Measurements from ENCODE around the gene TLX3.

TLX3 gene

DNA sequence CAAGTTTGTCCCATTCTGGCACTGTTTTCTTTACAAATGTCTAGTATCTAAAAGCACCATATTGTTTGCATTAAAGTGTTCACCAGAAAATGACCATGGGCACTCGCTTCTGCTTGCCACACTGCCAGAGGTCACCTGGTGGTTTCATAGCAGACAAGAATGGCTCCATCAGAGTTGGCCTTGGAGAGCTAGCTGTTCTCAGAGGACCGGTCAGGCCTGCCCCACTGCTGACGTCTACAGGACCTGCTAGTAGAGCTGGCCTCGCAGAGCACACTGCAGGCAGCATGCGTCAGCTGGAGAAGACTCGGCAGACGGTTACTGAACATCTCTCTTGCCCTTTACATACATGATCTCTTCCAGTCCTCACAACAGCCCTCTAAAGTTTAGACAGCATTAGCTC, 8.7 kb upstream of the TLX3 start:
- no peak for DNase-seq (ENCODE audit: low read depth in 2 of 2, low spot score in 1 of 2)

GRCh38 chr5:171306166-171306565, 2.9 kb upstream of the TLX3 start:
- no peak for DNase-seq (ENCODE audit: low read depth in 2 of 2, low spot score in 1 of 2)

GRCh38 chr5:171306781-171307591, 2.1 kb upstream of the TLX3 start:
- no peak for DNase-seq (ENCODE audit: low read depth in 2 of 2, low spot score in 1 of 2)

- no peak for DNase-seq (ENCODE audit: low read depth in 2 of 2, low spot score in 1 of 2)
Observed at GRCh38 chr5:171307789-171308452, 1.1 kb upstream of the TLX3 start.

GRCh38 chr5:171309276-171310211, 496 bp downstream of the TLX3 start:
- no peak for DNase-seq (ENCODE audit: low read depth in 2 of 2, low spot score in 1 of 2)

DNA sequence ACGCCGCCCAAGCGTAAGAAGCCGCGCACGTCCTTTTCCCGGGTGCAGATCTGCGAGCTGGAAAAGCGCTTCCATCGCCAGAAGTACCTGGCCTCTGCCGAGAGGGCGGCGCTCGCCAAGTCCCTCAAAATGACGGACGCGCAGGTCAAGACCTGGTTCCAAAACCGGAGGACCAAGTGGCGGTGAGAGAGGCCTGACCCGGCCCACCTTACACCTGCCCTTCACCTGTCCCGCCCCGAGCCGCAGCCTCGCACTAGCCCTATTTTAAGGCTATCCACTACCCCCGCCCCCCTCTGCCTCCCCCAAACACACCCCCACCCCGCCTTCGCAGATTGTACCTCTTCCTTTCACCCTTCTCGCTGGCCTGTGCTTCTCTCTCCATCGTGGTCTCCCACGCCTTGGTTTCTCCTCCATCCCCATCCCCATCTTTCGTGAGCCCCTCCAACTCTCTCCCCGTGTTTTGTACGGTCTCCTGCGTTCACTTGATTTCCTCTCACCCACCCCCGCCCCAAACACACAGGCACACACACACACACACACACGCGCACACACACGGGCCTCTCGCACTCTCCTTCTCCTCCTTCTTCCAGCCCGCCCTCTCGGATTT, 1.3 kb downstream of the TLX3 start:
- DNase-seq (ENCODE audit: low read depth in 2 of 2, low spot score in 1 of 2): no peak

DNA sequence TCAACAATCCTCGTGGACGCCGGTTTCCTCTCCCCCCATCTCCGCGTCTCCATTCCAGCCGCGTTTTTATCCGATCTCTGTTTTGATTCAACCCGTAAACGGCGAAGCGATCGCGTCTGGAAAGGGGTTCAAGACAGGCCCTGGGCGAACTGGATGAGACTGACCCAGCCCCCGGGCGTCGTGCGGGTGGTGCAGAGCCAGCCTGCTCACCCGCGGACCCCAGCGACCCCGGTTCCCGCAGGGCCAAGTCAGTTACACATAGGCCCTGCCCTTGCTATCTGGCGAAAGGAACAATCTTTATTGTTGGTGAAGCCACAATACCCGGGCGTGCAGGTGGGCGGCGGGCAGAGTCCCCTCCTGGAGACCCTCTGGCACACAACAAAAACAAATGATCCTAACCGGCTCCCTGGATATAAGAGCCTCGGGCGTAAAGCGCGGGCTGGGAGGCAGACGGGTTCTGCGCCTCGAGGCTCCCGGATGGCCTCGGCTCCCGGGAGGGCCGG, 1.8 kb downstream of the TLX3 start:
- DNase-seq (ENCODE audit: low read depth in 2 of 2, low spot score in 1 of 2): no peak

- no peak for DNase-seq (ENCODE audit: low read depth in 2 of 2, low spot score in 1 of 2)
Observed at GRCh38 chr5:171311322-171312077, 2.5 kb downstream of the TLX3 start.

DNA sequence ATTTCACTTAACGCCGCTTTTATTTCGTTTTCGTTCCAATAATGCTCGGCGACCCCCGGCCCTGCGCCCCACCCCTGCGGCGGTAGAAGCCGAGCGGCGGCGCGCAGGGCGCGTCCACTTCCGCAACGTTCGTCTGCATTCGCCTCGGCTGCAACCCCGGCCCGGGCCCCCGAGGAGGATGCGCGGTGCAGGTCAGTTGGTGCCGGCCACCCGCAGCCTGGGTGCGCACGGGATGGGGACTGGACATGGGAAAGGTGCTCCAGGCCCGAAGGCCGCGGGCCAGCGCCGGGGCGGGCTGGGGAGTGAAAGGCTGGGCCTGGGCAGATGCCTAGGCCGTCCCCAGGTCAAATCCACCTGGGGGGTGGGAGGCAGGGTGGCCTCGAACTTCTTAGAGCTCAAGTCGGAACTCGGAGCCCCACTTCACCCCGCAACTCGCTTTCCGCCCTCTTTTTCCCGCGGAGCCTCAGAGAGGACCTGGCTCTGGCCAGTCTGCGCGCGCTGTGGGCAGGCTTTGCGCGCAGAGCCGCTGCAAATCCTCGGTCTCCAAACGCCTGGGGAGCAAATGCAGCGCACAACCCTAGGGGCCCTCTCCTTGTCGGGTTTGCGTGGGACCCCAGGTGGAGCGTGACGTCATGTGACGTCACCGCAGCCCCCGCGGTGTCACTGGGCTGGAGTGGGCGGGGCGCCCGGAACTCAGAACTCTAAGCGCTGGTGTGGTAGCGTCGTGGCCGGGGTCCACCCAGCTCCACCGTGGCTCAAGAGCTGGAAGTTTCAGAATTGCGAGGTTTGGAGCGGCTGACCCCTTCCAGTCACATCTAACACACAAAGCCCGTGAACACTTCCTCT, 3.3 kb downstream of the TLX3 start:
- no peak for DNase-seq (ENCODE audit: low read depth in 2 of 2, low spot score in 1 of 2)

DNA sequence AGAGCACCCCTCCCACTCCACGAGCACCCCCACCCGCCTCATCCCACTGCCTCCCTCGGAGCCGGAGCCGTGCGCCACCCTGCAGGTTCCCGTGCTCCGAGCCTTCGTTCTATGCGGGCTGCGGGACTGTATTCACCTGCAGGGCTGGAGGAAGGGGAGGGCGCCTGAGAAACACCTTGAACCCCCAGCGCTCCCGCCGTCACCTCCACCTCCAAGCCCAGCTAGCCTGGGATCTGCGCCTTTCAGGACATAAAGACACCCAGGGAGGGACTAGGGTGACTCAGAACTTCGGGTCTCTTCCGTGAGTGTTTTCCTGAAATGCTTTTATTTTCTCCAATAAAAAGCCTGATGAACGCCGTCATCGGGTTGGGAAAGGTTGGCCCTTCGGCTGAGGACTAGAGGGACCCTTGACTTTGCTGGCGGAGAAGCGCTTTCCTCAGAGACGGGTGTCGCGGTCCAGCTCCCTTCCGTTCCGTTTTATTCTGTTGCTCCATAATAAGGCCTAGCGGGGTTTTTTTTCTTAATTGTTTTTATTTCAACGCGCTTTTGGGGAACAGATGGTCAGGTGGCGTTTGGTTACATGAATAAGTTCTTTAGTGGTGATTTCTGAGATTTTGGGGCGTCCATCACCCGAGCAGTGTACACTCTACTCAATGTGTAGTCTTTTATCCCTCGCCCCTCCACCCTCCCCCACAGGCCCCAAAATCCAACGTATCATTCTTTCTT, 4.6 kb downstream of the TLX3 start:
- no peak for DNase-seq (ENCODE audit: low read depth in 2 of 2, low spot score in 1 of 2)

DNA sequence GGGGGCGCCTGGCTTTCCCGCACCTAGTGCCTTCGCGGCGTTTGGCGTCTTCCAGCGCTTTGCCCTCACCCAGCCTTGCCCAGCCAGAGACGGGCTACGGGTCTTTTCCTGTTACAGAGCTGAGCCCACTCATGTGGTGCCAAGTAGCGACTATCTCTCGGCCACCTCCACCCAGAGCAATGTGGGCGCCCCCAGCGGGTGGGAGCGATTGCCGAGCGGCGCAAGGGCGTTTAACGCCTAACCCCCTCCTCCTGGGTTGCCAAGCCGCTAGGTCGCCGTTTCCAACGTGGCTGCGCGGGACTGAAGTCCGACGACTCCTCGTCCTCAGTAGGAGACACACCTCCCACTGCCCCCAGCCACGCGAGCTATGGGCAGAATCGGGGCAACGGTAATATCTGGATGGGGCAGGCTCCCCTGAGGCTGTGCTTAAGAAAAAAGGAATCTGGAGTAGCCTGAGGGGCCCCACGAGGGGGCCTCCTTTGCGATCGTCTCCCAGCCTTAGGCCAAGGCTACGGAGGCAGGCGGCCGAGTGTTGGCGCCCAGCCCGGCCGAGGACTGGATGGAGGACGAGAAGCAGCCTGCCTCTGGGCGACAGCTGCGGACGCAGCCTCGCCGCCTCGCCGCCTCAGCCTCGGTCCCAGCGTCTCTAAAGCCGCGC, 5.8 kb downstream of the TLX3 start:
- DNase-seq (ENCODE audit: low read depth in 2 of 2, low spot score in 1 of 2): no peak

GRCh38 chr5:171315386-171315891, 6.4 kb downstream of the TLX3 start:
- no peak for DNase-seq (ENCODE audit: low read depth in 2 of 2, low spot score in 1 of 2)

DNA sequence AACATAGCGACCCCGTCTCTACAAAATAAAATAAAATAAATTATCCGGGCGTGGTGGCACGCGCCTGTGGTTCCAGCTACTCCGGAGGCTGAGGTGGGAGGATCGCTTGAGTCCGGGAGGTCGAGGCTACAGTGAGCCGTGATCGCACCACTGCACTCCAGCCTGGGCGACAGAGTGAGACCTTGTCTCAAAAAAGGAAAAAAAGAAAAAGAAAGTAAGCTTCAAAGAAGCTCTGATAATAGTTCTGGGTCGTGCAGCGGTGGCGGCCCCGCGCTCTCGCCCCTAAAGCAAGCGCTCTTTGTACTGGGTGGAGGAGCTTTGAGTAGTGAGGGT, 6.8 kb downstream of the TLX3 start:
- no peak for DNase-seq (ENCODE audit: low read depth in 2 of 2, low spot score in 1 of 2)

- no peak for DNase-seq (ENCODE audit: low read depth in 2 of 2, low spot score in 1 of 2)
Observed at GRCh38 chr5:171316258-171317121, 7.4 kb downstream of the TLX3 start.

DNA sequence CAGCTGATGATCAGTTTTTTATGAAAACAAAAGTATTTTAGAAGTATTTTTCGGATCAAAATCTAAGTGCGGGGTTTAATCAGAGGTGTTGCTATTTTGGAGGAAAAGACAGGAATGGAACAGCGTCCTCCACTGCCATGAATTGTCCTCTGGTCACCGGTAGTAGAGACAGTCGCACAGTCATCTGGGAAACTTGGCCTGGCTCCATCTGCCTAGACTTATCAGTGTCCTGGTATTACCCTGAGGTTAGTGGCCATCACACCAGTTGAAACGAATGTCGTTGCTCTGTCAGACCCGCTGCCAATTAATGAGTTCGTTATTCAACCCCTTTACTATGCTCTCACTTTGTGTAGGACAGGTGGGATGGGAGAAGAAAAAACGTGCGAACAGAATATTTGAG, 8.2 kb downstream of the TLX3 start:
- DNase-seq (ENCODE audit: low read depth in 2 of 2, low spot score in 1 of 2): no peak

GRCh38 chr5:171318026-171318425, 9.0 kb downstream of the TLX3 start:
- DNase-seq (ENCODE audit: low read depth in 2 of 2, low spot score in 1 of 2): no peak

DNA sequence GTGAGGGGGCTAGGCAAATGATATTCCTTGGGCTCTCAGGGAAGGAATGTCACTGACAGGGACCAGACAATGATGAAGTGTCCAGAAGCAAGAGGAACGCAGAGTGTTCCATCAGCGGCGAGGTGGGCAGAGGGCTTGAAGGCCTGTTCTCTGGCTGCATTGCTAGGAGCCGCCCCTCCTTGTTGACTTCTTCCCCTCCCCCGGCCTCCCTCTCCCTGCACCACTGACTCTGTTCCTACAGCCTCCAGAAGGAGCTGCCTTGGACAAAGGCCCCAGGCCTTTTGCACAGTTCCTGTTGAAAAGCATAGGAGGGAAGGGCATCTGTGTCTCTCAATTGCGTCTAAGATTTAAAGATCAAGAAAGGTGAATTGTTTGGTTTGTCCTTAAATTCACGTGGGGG, 12.4 kb downstream of the TLX3 start:
- DNase-seq (ENCODE audit: low read depth in 2 of 2, low spot score in 1 of 2): no peak
